Measurements from ENCODE around the gene CHRNB4.

CHRNB4 gene

DNA sequence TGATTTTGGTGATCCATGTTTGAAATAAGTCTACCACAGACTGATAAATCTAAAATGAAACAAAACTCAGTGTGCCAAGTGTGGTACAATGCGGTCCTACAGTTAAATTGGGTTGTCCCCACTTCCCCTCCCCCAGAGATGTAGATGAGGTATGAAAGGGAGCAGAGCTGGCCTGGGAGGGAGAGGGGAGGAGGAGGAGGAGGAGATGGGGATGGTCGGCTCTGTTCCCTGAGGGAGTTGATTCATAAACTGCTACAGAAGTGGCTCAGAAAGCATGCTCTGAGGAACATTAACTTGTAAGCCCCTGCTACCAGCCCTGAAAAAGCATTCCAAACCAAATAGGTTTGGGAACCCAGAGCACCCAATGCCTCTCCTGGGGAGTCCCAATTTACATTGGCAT lies 28.0 kb upstream of the CHRNB4 start:
- Histone ChIP-seq H3K27me3 (ENCODE audit: control insufficient read depth in 2 of 2, insufficient read depth in 2 of 2, low read length in 2 of 2) (peaks cover 0 to 5% of the 10 kb centered on the region in 2 donors), H3K4me3 (ENCODE audit: low read length in 2 of 2) (no peak overlapping the region), H3K36me3 (ENCODE audit: control insufficient read depth in 2 of 2, insufficient read depth in 2 of 2, low read length in 2 of 2) (no peaks in the 10 kb centered on the region), H3K9me3 (ENCODE audit: control insufficient read depth in 2 of 2, low read length in 2 of 2) (no peaks in the 10 kb centered on the region), H3K9ac (ENCODE audit: low read depth in 1 of 2, low read length in 2 of 2) (no peak overlapping the region), H3K27ac (ENCODE audit: low read depth in 2 of 2, low read length in 2 of 2) (no peak overlapping the region), H3K4me1 (ENCODE audit: control insufficient read depth in 2 of 2, insufficient read depth in 2 of 2, low read length in 2 of 2) (no peaks in the 10 kb centered on the region)

DNA sequence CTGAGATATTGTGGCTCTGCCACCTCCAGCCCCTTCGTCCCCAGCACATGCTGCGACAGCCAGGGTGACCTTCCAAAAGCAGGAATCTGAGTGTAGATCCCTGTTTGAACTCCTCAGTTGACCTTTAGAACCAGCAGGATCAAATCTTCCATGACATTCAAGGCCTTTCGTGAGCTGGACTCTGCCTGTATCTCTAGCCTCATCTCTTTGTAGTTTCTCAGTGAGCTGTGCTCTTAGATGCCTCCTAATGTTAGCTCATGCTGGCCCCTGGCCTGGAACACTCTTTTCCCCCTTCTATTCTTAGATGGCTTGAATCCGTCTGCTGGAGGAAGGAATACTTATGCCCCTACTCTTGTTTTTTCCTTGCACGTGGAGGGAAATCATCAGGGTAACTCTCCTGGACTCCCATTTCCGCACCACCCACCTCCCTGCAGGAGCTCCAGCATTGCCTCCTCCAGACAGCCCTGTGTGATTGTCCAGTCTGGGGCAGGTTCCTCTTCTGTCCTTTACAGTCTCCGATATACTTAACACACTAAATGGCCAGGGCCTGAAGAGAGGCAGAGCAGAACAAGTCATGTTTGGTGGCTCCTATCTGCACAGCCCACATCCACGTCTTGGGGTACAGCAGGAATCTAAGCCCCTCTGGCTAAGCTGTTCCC lies 26.7 kb upstream of the CHRNB4 start:
- Histone ChIP-seq H3K9ac (ENCODE audit: low read depth in 1 of 2, low read length in 2 of 2) (no peak overlapping the region), H3K4me3 (ENCODE audit: low read length in 2 of 2) (no peak overlapping the region), H3K4me1 (ENCODE audit: control insufficient read depth in 2 of 2, insufficient read depth in 2 of 2, low read length in 2 of 2) (no peaks in the 10 kb centered on the region), H3K9me3 (ENCODE audit: control insufficient read depth in 2 of 2, low read length in 2 of 2) (no peaks in the 10 kb centered on the region), H3K36me3 (ENCODE audit: control insufficient read depth in 2 of 2, insufficient read depth in 2 of 2, low read length in 2 of 2) (no peaks in the 10 kb centered on the region), H3K27me3 (ENCODE audit: control insufficient read depth in 2 of 2, insufficient read depth in 2 of 2, low read length in 2 of 2) (peaks cover 0 to 5% of the 10 kb centered on the region in 2 donors), H3K27ac (ENCODE audit: low read depth in 2 of 2, low read length in 2 of 2) (no peak overlapping the region)

DNA sequence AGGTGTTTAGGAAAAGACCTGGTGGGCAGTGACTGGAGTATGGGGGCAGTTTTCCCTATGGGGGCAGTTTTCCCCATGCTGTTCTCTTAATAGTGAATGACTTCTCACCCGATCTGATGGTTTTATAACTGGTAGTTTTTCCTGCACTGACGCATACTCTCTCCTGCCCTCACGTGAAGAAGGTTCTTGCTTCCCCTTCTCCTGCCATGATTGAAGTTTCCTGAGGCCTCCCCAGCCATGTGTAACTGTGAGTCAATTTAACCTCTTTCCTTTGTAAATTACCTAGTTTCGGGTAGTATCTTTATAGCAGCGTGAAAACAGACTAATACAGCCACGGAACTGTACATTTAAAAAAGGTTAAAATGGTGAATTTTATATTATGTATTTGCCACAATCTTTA lies 25.0 kb upstream of the CHRNB4 start:
- no peak overlapping the region for H3K27ac ChIP-seq (ENCODE audit: low read depth in 2 of 2, low read length in 2 of 2)
- H3K4me3 ChIP-seq (ENCODE audit: low read length in 2 of 2) = no peak overlapping the region
- H3K4me1 ChIP-seq (ENCODE audit: control insufficient read depth in 2 of 2, insufficient read depth in 2 of 2, low read length in 2 of 2) = no peaks in the 10 kb centered on the region
- no peaks in the 10 kb centered on the region for H3K36me3 ChIP-seq (ENCODE audit: control insufficient read depth in 2 of 2, insufficient read depth in 2 of 2, low read length in 2 of 2)
- H3K9me3 ChIP-seq (ENCODE audit: control insufficient read depth in 2 of 2, low read length in 2 of 2) = no peaks in the 10 kb centered on the region
- peaks cover 3 to 5% of the 10 kb centered on the region in 2 donors for H3K27me3 ChIP-seq (ENCODE audit: control insufficient read depth in 2 of 2, insufficient read depth in 2 of 2, low read length in 2 of 2)
- H3K9ac ChIP-seq (ENCODE audit: low read depth in 1 of 2, low read length in 2 of 2) = no peak overlapping the region

DNA sequence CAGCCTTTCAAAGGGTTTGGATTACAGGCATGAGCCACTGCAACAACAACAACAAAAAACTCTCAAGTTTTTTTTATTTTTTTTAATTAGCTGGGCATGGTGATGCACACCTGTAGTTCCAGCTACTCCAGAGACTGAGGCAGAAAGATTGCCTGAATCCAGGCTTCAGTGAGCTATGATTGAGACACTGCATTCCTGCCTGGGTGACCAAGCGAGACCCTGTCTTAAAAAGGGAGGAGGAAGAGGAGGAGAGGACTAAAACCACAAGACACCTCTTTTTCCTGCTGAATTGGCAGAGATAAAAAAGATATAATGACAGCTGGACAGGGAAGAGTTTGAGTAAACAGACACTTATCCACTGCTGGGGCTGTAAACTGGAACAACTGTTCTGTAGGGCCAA lies 22.7 kb upstream of the CHRNB4 start:
- no peak overlapping the region for H3K4me3 ChIP-seq (ENCODE audit: low read length in 2 of 2)
- no peaks in the 10 kb centered on the region for H3K4me1 ChIP-seq (ENCODE audit: control insufficient read depth in 2 of 2, insufficient read depth in 2 of 2, low read length in 2 of 2)
- no peak overlapping the region for H3K9ac ChIP-seq (ENCODE audit: low read depth in 1 of 2, low read length in 2 of 2)
- H3K36me3 ChIP-seq (ENCODE audit: control insufficient read depth in 2 of 2, insufficient read depth in 2 of 2, low read length in 2 of 2) = no peaks in the 10 kb centered on the region
- peaks cover 3 to 8% of the 10 kb centered on the region in 2 donors for H3K27me3 ChIP-seq (ENCODE audit: control insufficient read depth in 2 of 2, insufficient read depth in 2 of 2, low read length in 2 of 2)
- no peak overlapping the region for H3K27ac ChIP-seq (ENCODE audit: low read depth in 2 of 2, low read length in 2 of 2)
- H3K9me3 ChIP-seq (ENCODE audit: control insufficient read depth in 2 of 2, low read length in 2 of 2) = no peaks in the 10 kb centered on the region

DNA sequence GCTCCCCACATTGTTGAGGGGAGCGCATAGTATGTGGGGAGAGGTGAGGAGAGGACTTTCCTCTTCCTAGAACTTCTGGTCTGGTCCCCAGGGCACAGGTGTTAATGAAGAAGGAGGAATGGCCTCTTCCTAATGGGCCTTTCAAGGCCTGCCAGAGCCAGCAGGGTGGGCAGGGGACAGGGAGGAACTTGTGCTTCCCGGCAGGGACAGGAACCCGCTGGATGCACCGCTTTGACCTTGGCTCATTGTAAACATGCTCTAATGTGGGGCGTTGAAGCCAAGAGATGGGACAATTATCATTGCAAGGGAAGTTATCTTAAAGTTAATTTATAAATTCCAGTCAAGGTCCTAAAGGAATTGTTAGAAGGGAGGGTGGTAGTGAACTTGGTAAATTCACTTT lies 21.0 kb upstream of the CHRNB4 start:
- no peaks in the 10 kb centered on the region for H3K4me1 ChIP-seq (ENCODE audit: control insufficient read depth in 2 of 2, insufficient read depth in 2 of 2, low read length in 2 of 2)
- H3K27me3 ChIP-seq (ENCODE audit: control insufficient read depth in 2 of 2, insufficient read depth in 2 of 2, low read length in 2 of 2) = peaks cover 3% of the 10 kb centered on the region in 2 donors
- H3K9ac ChIP-seq (ENCODE audit: low read depth in 1 of 2, low read length in 2 of 2) = no peak overlapping the region
- no peaks in the 10 kb centered on the region for H3K36me3 ChIP-seq (ENCODE audit: control insufficient read depth in 2 of 2, insufficient read depth in 2 of 2, low read length in 2 of 2)
- H3K9me3 ChIP-seq (ENCODE audit: control insufficient read depth in 2 of 2, low read length in 2 of 2) = no peaks in the 10 kb centered on the region
- H3K27ac ChIP-seq (ENCODE audit: low read depth in 2 of 2, low read length in 2 of 2) = no peak overlapping the region
- no peak overlapping the region for H3K4me3 ChIP-seq (ENCODE audit: low read length in 2 of 2)

DNA sequence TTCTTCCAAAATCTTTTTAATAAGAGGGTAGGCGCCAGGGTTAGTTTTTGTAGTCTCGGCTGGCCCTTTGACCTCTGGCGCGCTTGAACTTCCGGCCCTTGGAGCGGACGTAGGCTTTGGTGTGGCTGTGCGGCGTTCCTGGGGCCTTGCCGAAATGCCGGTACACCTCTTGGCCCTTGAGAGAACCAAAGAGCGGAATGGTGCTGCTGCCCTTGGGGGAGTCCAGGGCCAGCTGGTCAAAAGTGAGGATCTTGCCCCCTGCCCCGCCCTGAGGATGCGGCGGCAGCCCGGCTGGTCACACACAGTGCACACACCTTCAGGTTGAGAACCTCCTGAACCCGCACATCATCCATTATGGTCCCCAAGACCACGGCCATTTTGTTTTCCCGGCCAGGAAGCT lies 20.0 kb upstream of the CHRNB4 start:
- Histone ChIP-seq H3K4me3 (ENCODE audit: low read length in 2 of 2) (no peak overlapping the region), H3K4me1 (ENCODE audit: control insufficient read depth in 2 of 2, insufficient read depth in 2 of 2, low read length in 2 of 2) (no peaks in the 10 kb centered on the region), H3K36me3 (ENCODE audit: control insufficient read depth in 2 of 2, insufficient read depth in 2 of 2, low read length in 2 of 2) (no peaks in the 10 kb centered on the region), H3K9me3 (ENCODE audit: control insufficient read depth in 2 of 2, low read length in 2 of 2) (no peaks in the 10 kb centered on the region), H3K27me3 (ENCODE audit: control insufficient read depth in 2 of 2, insufficient read depth in 2 of 2, low read length in 2 of 2) (peaks cover 3% of the 10 kb centered on the region in 2 donors), H3K9ac (ENCODE audit: low read depth in 1 of 2, low read length in 2 of 2) (no peak overlapping the region), H3K27ac (ENCODE audit: low read depth in 2 of 2, low read length in 2 of 2) (no peak overlapping the region)

DNA sequence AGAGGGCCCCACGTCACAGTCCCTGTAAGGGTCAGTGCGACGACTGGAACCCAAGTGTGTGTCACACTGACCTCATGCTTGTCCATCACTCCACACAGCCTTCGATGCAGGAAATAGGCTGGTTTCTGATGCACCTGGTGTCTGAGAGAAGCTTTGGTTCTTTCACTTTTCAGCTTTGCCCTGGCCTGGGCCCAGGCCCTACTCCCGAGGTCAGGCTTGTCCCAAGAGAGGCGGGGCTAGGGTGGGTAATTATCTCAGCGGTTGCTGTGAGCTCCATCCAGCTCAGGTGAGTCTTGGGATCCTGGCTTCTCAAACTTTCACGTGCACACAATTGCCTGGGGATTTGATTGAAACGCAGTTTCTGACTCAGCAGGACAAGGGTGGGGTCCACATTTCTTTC lies 19.6 kb upstream of the CHRNB4 start:
- H3K27me3 ChIP-seq (ENCODE audit: control insufficient read depth in 2 of 2, insufficient read depth in 2 of 2, low read length in 2 of 2) = peaks cover 3% of the 10 kb centered on the region in 2 donors
- no peaks in the 10 kb centered on the region for H3K9me3 ChIP-seq (ENCODE audit: control insufficient read depth in 2 of 2, low read length in 2 of 2)
- no peak overlapping the region for H3K9ac ChIP-seq (ENCODE audit: low read depth in 1 of 2, low read length in 2 of 2)
- H3K36me3 ChIP-seq (ENCODE audit: control insufficient read depth in 2 of 2, insufficient read depth in 2 of 2, low read length in 2 of 2) = no peaks in the 10 kb centered on the region
- H3K4me1 ChIP-seq (ENCODE audit: control insufficient read depth in 2 of 2, insufficient read depth in 2 of 2, low read length in 2 of 2) = no peaks in the 10 kb centered on the region
- no peak overlapping the region for H3K27ac ChIP-seq (ENCODE audit: low read depth in 2 of 2, low read length in 2 of 2)
- no peak overlapping the region for H3K4me3 ChIP-seq (ENCODE audit: low read length in 2 of 2)

DNA sequence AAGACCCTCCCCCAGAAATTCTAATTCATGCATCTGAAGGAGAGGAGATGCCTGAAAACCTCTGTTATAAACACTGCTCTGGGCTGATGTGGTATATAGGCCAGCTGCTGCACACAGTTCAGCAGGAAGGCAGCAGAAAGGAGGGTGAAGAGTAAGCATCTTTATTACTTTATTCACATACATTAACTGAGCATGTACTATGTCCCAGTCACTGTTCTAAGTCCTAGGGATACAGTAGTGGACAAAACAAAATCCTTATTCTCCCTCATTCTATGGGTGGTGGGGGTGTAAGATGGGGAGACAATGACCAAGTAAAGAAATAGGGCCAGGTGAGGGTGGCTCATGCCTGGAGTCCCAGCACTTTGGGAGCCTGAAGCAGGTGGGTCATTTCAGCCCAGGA lies 17.8 kb upstream of the CHRNB4 start:
- H3K4me1 ChIP-seq (ENCODE audit: control insufficient read depth in 2 of 2, insufficient read depth in 2 of 2, low read length in 2 of 2) = no peaks in the 10 kb centered on the region
- H3K27ac ChIP-seq (ENCODE audit: low read depth in 2 of 2, low read length in 2 of 2) = no peak overlapping the region
- peaks cover 5 to 6% of the 10 kb centered on the region in 2 donors for H3K27me3 ChIP-seq (ENCODE audit: control insufficient read depth in 2 of 2, insufficient read depth in 2 of 2, low read length in 2 of 2)
- no peaks in the 10 kb centered on the region for H3K9me3 ChIP-seq (ENCODE audit: control insufficient read depth in 2 of 2, low read length in 2 of 2)
- H3K36me3 ChIP-seq (ENCODE audit: control insufficient read depth in 2 of 2, insufficient read depth in 2 of 2, low read length in 2 of 2) = no peaks in the 10 kb centered on the region
- no peak overlapping the region for H3K9ac ChIP-seq (ENCODE audit: low read depth in 1 of 2, low read length in 2 of 2)
- H3K4me3 ChIP-seq (ENCODE audit: low read length in 2 of 2) = no peak overlapping the region

DNA sequence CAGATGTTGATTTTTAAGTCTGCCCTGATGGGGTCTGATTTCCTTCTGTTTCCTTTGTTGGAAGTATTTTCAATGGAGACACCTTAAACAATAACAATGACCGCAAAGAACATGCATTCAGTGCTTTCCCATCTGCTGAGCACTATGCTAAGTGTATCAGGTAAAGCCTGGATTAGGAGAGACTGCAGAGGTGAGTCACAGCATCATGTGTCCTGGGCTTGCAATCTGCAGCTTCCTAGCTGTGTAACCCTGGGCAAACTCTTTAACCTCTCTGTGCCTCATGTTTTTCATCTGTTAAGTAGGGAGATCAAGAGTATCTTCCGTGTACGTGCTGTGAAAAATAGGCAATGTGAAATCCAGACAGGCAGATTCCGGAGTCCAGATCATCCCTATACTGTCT lies 13.3 kb upstream of the CHRNB4 start:
- H3K4me1 ChIP-seq (ENCODE audit: control insufficient read depth in 2 of 2, insufficient read depth in 2 of 2, low read length in 2 of 2) = no peaks in the 10 kb centered on the region
- H3K9me3 ChIP-seq (ENCODE audit: control insufficient read depth in 2 of 2, low read length in 2 of 2) = no peaks in the 10 kb centered on the region
- H3K9ac ChIP-seq (ENCODE audit: low read depth in 1 of 2, low read length in 2 of 2) = no peak overlapping the region
- peaks cover 2 to 3% of the 10 kb centered on the region in 2 donors for H3K27me3 ChIP-seq (ENCODE audit: control insufficient read depth in 2 of 2, insufficient read depth in 2 of 2, low read length in 2 of 2)
- H3K36me3 ChIP-seq (ENCODE audit: control insufficient read depth in 2 of 2, insufficient read depth in 2 of 2, low read length in 2 of 2) = no peaks in the 10 kb centered on the region
- H3K27ac ChIP-seq (ENCODE audit: low read depth in 2 of 2, low read length in 2 of 2) = no peak overlapping the region
- H3K4me3 ChIP-seq (ENCODE audit: low read length in 2 of 2) = no peak overlapping the region

DNA sequence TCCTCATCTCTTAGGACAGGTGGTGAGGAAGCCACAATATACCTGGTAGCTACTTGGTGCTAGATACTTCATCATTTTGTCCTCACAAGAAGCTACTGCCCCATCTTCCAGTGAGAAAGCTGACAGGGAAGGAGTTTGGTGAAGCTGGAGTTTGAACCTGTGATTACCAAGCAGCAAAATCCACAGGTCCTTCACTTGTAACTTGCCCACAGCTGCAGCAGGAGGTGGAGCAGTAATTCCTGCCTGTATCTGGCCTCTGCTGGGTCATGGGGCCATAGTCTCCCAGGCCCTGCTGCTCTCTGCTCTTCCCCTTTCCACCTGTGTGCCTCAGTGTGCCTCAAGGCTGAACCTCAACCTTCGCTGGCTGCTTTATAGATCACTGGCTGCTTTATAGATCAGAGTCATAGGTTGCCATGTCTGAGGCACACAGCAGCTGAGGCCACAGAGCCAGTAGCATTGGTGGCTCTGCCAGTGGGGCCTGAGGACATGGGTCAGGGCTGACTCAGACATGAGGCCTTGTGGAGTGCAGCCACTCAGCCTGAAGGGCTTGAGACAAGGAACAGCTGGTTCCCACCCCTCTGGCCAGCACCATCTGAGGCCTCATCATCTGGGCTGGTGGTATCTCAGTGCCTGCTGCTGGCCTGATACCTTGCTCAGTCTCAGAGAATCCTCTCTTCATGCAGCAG lies 11.1 kb upstream of the CHRNB4 start:
- Histone ChIP-seq H3K9me3 (ENCODE audit: control insufficient read depth in 2 of 2, low read length in 2 of 2) (no peaks in the 10 kb centered on the region), H3K4me3 (ENCODE audit: low read length in 2 of 2) (no peak overlapping the region), H3K36me3 (ENCODE audit: control insufficient read depth in 2 of 2, insufficient read depth in 2 of 2, low read length in 2 of 2) (no peaks in the 10 kb centered on the region), H3K4me1 (ENCODE audit: control insufficient read depth in 2 of 2, insufficient read depth in 2 of 2, low read length in 2 of 2) (no peaks in the 10 kb centered on the region), H3K27me3 (ENCODE audit: control insufficient read depth in 2 of 2, insufficient read depth in 2 of 2, low read length in 2 of 2) (peaks cover 2 to 3% of the 10 kb centered on the region in 2 donors), H3K27ac (ENCODE audit: low read depth in 2 of 2, low read length in 2 of 2) (no peak overlapping the region), H3K9ac (ENCODE audit: low read depth in 1 of 2, low read length in 2 of 2) (no peak overlapping the region)
